Neural cell (in vitro differentiated cells): ENCODE measurements around the gene LENEP. TPM values are rescaled to one million over a fixed set of nuclear protein-coding genes. Genes with fewer than 3 reads are reported as not detected.

Experiments used
- H2AFZ ChIP-seq: fragments of 200-600, 300-800 bp; sonication (generic), shearing (Covaris generic); 2 replicates; pipeline ENCODE4 v1.6.0; 2014; ENCODE audit warnings: low read depth, mild to moderate bottlenecking, antibody characterized with exemption, low read length, moderate library complexity
- H3F3A ChIP-seq: fragments of 200-600 bp; shearing (Covaris generic); 2 replicates; pipeline ENCODE4 v1.6.1; 2016; ENCODE audit warnings: mild to moderate bottlenecking, moderate library complexity, mixed read lengths, antibody characterized with exemption, low read length; ENCODE audit not compliant: insufficient read depth, poor library complexity, severe bottlenecking
- H3K27ac ChIP-seq: fragments of 200-600, 300-800 bp; sonication (generic), shearing (Covaris generic); 2 replicates; pipeline ENCODE4 v1.5.1; 2014; ENCODE audit warnings: mild to moderate bottlenecking, low read length, moderate library complexity
- H3K27me3 ChIP-seq: fragments of 300-800, 200-600 bp; sonication (generic), shearing (Covaris generic); 2 replicates; pipeline ENCODE4 v1.6.0; 2014; ENCODE audit warnings: mild to moderate bottlenecking, low read depth, low read length, moderate library complexity; ENCODE audit not compliant: insufficient read depth
- H3K36me3 ChIP-seq: fragments of 300-800, 200-600 bp; sonication (generic), shearing (Covaris generic); 2 replicates; pipeline ENCODE4 v1.5.1; 2014; ENCODE audit warnings: mild to moderate bottlenecking, antibody characterized with exemption, low read length, moderate library complexity; ENCODE audit not compliant: insufficient read depth
- H3K4me2 ChIP-seq: fragments of 300-800, 200-600 bp; sonication (generic), shearing (Covaris generic); 2 replicates; pipeline ENCODE4 v1.6.0; 2014; ENCODE audit warnings: mild to moderate bottlenecking, low read length
- H3K4me3 ChIP-seq: fragments of 300-800, 200-600 bp; sonication (generic), shearing (Covaris generic); 2 replicates; pipeline ENCODE4 v1.5.1; 2014; ENCODE audit warnings: mild to moderate bottlenecking, low read length, moderate library complexity
- H3K79me2 ChIP-seq: fragments of 200-600 bp; shearing (Covaris generic); replicated peaks from 2 replicates; pipeline ENCODE4 v1.6.0; 2014; ENCODE audit warnings: mild to moderate bottlenecking, low read length, moderate library complexity; ENCODE audit not compliant: insufficient read depth
- H3K9ac ChIP-seq: fragments of 300-800, 200-600 bp; sonication (generic), shearing (Covaris generic); 2 replicates; pipeline ENCODE4 v1.6.1; 2016; ENCODE audit warnings: mild to moderate bottlenecking, low read length, mixed read lengths
- H3K9me2 ChIP-seq: fragments of 200-600 bp; shearing (Covaris generic); 2 replicates; pipeline ENCODE4 v1.6.1; 2016; ENCODE audit warnings: mild to moderate bottlenecking, low read length, mixed read lengths; ENCODE audit not compliant: insufficient read depth
- H3K9me3 ChIP-seq: fragments of 200-600, 300-800 bp; sonication (generic), shearing (Covaris generic); 2 replicates; pipeline ENCODE4 v1.6.1; 2016; ENCODE audit warnings: mild to moderate bottlenecking, mixed run types, low read length, moderate library complexity, mixed read lengths
- H4K20me1 ChIP-seq: fragments of 200-600 bp; shearing (Covaris generic); 2 replicates; pipeline ENCODE4 v1.6.1; 2016; ENCODE audit warnings: mild to moderate bottlenecking, mixed run types; ENCODE audit not compliant: insufficient read depth
- CTCF ChIP-seq: fragments of 450-650 bp; IDR thresholded peaks from 2 replicates; pipeline ENCODE4 v1.5.1; 2014; ENCODE audit warnings: antibody characterized with exemption, mild to moderate bottlenecking, moderate library complexity; ENCODE audit not compliant: poor library complexity, severe bottlenecking
- EP300 ChIP-seq: fragments of 450-650 bp; conservative IDR thresholded peaks from 2 replicates; pipeline ENCODE4 v1.6.1; 2014; ENCODE audit warnings: antibody characterized with exemption, mild to moderate bottlenecking, moderate library complexity; ENCODE audit not compliant: poor library complexity, severe bottlenecking
- EZH2 ChIP-seq: fragments of 200-600, 300-800 bp; shearing (Covaris generic), sonication (generic); IDR thresholded peaks from 2 replicates; pipeline ENCODE4 v1.6.1; 2014; ENCODE audit warnings: antibody characterized with exemption, low read length, borderline replicate concordance, mild to moderate bottlenecking; ENCODE audit not compliant: insufficient read depth, poor library complexity, severe bottlenecking
- MXI1 ChIP-seq: fragments of 450-650 bp; conservative IDR thresholded peaks from 2 replicates; pipeline ENCODE4 v1.6.1; 2014; ENCODE audit warnings: antibody characterized with exemption, mild to moderate bottlenecking; ENCODE audit not compliant: poor library complexity, severe bottlenecking
- POLR2AphosphoS5 ChIP-seq: IDR thresholded peaks from 2 replicates; pipeline ENCODE4 v1.6.1; 2012
- RAD21 ChIP-seq: fragments of 450-650 bp; conservative IDR thresholded peaks from 2 replicates; pipeline ENCODE4 v1.6.1; 2014; ENCODE audit warnings: antibody characterized with exemption, mild to moderate bottlenecking, moderate library complexity
- REST ChIP-seq: IDR thresholded peaks from 2 replicates; pipeline ENCODE4 v1.6.1; 2012; ENCODE audit warnings: borderline replicate concordance
- SMC3 ChIP-seq: fragments of 450-650 bp; conservative IDR thresholded peaks from 2 replicates; pipeline ENCODE4 v1.6.1; 2014; ENCODE audit warnings: antibody characterized with exemption, mild to moderate bottlenecking, moderate library complexity; ENCODE audit not compliant: poor library complexity
- TAF1 ChIP-seq: IDR thresholded peaks from 2 replicates; pipeline ENCODE4 v1.6.1; 2012; ENCODE audit warnings: low read depth
- polyA plus RNA-seq: library from polyadenylated mRNA; depleted of rRNA; stranded (reverse); fragments of >200 nt; gene quantifications from 2 replicates; pipeline ENCODE4 v1.2.3, GENCODE V29; 2014

Gene LENEP
- polyA plus RNA-seq, 1 donor from 2014 or later = not detected

GRCh38 chr1:154987326-154987725 lies 6.1 kb upstream of the LENEP start:
- TF ChIP-seq TAF1 (no peak), POLR2AphosphoS5 (no peak), EP300 (no peak), SMC3 (no peak), CTCF (no peak), REST (no peak), EZH2 (no peak), MXI1 (no peak), RAD21 (no peak)
- H3K36me3 ChIP-seq = no peaks in the 10 kb centered on the region
- H4K20me1 ChIP-seq = no peaks in the 10 kb centered on the region
- H3K9me3 ChIP-seq = no peaks in the 10 kb centered on the region
- no peaks in the 10 kb centered on the region for H3K27me3 ChIP-seq
- H3F3A ChIP-seq = no peaks in the 10 kb centered on the region
- no peak overlapping the region for H3K4me2 ChIP-seq
- H2AFZ ChIP-seq = no peak overlapping the region
- H3K27ac ChIP-seq = no peak overlapping the region
- peaks cover 17% of the 10 kb centered on the region for H3K79me2 ChIP-seq
- no peak overlapping the region for H3K4me3 ChIP-seq
- no peak overlapping the region for H3K9ac ChIP-seq
- H3K9me2 ChIP-seq = no peaks in the 10 kb centered on the region

- H3K36me3 ChIP-seq = no peaks in the 10 kb centered on the region
- no peaks in the 10 kb centered on the region for H3K9me3 ChIP-seq
- no peaks in the 10 kb centered on the region for H3K9me2 ChIP-seq
- H3K4me3 ChIP-seq = no peak overlapping the region
- no peak overlapping the region for H3K9ac ChIP-seq
- no peaks in the 10 kb centered on the region for H3F3A ChIP-seq
- H3K27me3 ChIP-seq = no peaks in the 10 kb centered on the region
- H3K27ac ChIP-seq = no peak overlapping the region
- peaks cover 17% of the 10 kb centered on the region for H3K79me2 ChIP-seq
- TF ChIP-seq EZH2 = no peak
- no peak for TF ChIP-seq EP300
- TF ChIP-seq SMC3 = no peak
- no peak for TF ChIP-seq REST
- no peak for TF ChIP-seq POLR2AphosphoS5
- TF ChIP-seq MXI1 = no peak
- no peak for TF ChIP-seq TAF1
- no peak for TF ChIP-seq RAD21
- TF ChIP-seq CTCF = no peak
- no peak overlapping the region for H3K4me2 ChIP-seq
- H2AFZ ChIP-seq = no peak overlapping the region
- no peaks in the 10 kb centered on the region for H4K20me1 ChIP-seq
These were observed 5.1 kb upstream of the LENEP start for GRCh38 chr1:154988058-154988954.
